Measurements from ENCODE around the gene SCUBE3.

- TF ChIP-seq CTCF (conservative IDR thresholded peaks at IDR 0.05) = no peak
- no peak for TF ChIP-seq EZH2 (IDR thresholded peaks at IDR 0.05; ENCODE audit: low read depth)
These were observed 48.1 kb upstream of the SCUBE3 start for GRCh38 chr6:35165630-35166071.
